GM12801 (cell line): ENCODE data around the gene CAMK4.

ENCODE experiments used
- CTCF ChIP-seq: IDR thresholded peaks from one replicate; pipeline ENCODE4 v1.5.1; 2011; ENCODE audit warnings: control low read depth; ENCODE audit not compliant: insufficient read length; ENCODE audit errors: extremely low read depth

Gene CAMK4

GRCh38 chr5:111498346-111498745, 274.2 kb downstream of the CAMK4 start:
- no peak for TF ChIP-seq CTCF

GRCh38 chr5:111502956-111503355, 278.8 kb downstream of the CAMK4 start:
- TF ChIP-seq CTCF, result no peak

- no peak for TF ChIP-seq CTCF
Observed at GRCh38 chr5:111505096-111505495, 280.9 kb downstream of the CAMK4 start.

GRCh38 chr5:111507276-111507675, 283.1 kb downstream of the CAMK4 start:
- no peak for TF ChIP-seq CTCF

GRCh38 chr5:111509119-111509518, 284.9 kb downstream of the CAMK4 start:
- no peak for TF ChIP-seq CTCF

- TF ChIP-seq CTCF, result no peak
Observed at GRCh38 chr5:111511174-111511830, 287.1 kb downstream of the CAMK4 start.

- no peak for TF ChIP-seq CTCF
Observed at GRCh38 chr5:111511831-111512374, 287.7 kb downstream of the CAMK4 start.
